ENCODE data around the gene NET1. TPM values are rescaled to one million over a fixed set of nuclear protein-coding genes. Genes with fewer than 3 reads are reported as not detected.
A peak's percentile ranks its signal among the peaks of the same experiment; 100 is the strongest.

NET1 gene
- total RNA-seq, 1 donor from 2014 or later = 95.9 TPM

- H3K36me3 ChIP-seq = no peaks in the 10 kb centered on the region
- H3K4me1 ChIP-seq = no peaks in the 10 kb centered on the region
- DNase-seq (ENCODE audit: low spot score in 2 of 2) = peak in 1 of 2 donors; percentile 28
- no peak overlapping the region for H3K27ac ChIP-seq
- no peak for TF ChIP-seq CTCF (IDR thresholded peaks at IDR 0.05)
- H3K27me3 ChIP-seq = no peaks in the 10 kb centered on the region
- peaks cover 0 to 5% of the 10 kb centered on the region in 2 donors for H3K9me3 ChIP-seq
- intact Hi-C loops (cut with DNase I) = no loop called here
- no peak overlapping the region for H3K4me3 ChIP-seq
Measured at GRCh38 chr10:5481121-5481520, 68.8 kb downstream of the NET1 start.

GRCh38 chr10:5482016-5482415 is 69.7 kb downstream of the NET1 start:
- H3K4me3 ChIP-seq = no peak overlapping the region
- DNase-seq (ENCODE audit: low spot score in 2 of 2) = peak in 1 of 2 donors; percentile 40
- no peaks in the 10 kb centered on the region for H3K36me3 ChIP-seq
- no peaks in the 10 kb centered on the region for H3K4me1 ChIP-seq
- TF ChIP-seq CTCF (IDR thresholded peaks at IDR 0.05) = no peak
- intact Hi-C loops (cut with DNase I) = no loop called here
- no peak overlapping the region for H3K27ac ChIP-seq
- no peaks in the 10 kb centered on the region for H3K27me3 ChIP-seq
- H3K9me3 ChIP-seq = peaks cover 0 to 5% of the 10 kb centered on the region in 2 donors

GRCh38 chr10:5484205-5484604 is 71.8 kb downstream of the NET1 start:
- no peaks in the 10 kb centered on the region for H3K27me3 ChIP-seq

GRCh38 chr10:5485290-5485689 is 72.9 kb downstream of the NET1 start:
- H3K4me1 ChIP-seq = no peaks in the 10 kb centered on the region
- H3K27ac ChIP-seq = no peak overlapping the region
- H3K9me3 ChIP-seq = peaks cover 0 to 5% of the 10 kb centered on the region in 2 donors
- no peak for TF ChIP-seq CTCF (IDR thresholded peaks at IDR 0.05)
- H3K4me3 ChIP-seq = no peak overlapping the region
- no peaks in the 10 kb centered on the region for H3K36me3 ChIP-seq
- no peaks in the 10 kb centered on the region for H3K27me3 ChIP-seq
- no peak for DNase-seq (ENCODE audit: low spot score in 2 of 2)
- intact Hi-C loops (cut with DNase I) = no loop called here

More at GRCh38 chr10:5484205-5484604, 71.8 kb downstream of the NET1 start:
- no peak overlapping the region for H3K4me3 ChIP-seq
- no peaks in the 10 kb centered on the region for H3K36me3 ChIP-seq
- DNase-seq (ENCODE audit: low spot score in 2 of 2) = no peak
- intact Hi-C loops (cut with DNase I) = no loop called here
- H3K27ac ChIP-seq = no peak overlapping the region
- no peak for TF ChIP-seq CTCF (IDR thresholded peaks at IDR 0.05)
- H3K4me1 ChIP-seq = no peaks in the 10 kb centered on the region
- H3K9me3 ChIP-seq = peaks cover 0 to 5% of the 10 kb centered on the region in 2 donors

GRCh38 chr10:5485948-5486852 is 73.8 kb downstream of the NET1 start:
- Histone ChIP-seq H3K4me3 (no peak overlapping the region), H3K36me3 (no peaks in the 10 kb centered on the region), H3K4me1 (no peaks in the 10 kb centered on the region), H3K27ac (no peak overlapping the region), H3K27me3 (no peaks in the 10 kb centered on the region), H3K9me3 (peaks cover 0 to 5% of the 10 kb centered on the region in 2 donors)
- no peak for DNase-seq (ENCODE audit: low spot score in 2 of 2)
- TF ChIP-seq CTCF (IDR thresholded peaks at IDR 0.05) = no peak
- intact Hi-C loops (cut with DNase I) = no loop called here
